Liver (tissue), 9 donors: ENCODE data around the gene NTNG2. TPM values are rescaled to one million over a fixed set of nuclear protein-coding genes. Genes with fewer than 3 reads are reported as not detected.

Experiments used
- DNase-seq: peaks from one replicate; pipeline ENCODE4 v3.0.0-alpha.2; 2017; ENCODE audit warnings: low spot score
- H3K27ac ChIP-seq, 2 donors: one replicate each; pipeline ENCODE4 v1.7.0; 2013; ENCODE audit warnings: inconsistent platforms in 2 of 2, low read length in 2 of 2, control low read depth in 1 of 2, low read depth in 1 of 2, mild to moderate bottlenecking in 1 of 2
- H3K27me3 ChIP-seq, 4 donors: one replicate each; pipeline versions ENCODE4 v1.6.1 to v1.7.0; 2013; ENCODE audit warnings: low read length in 3 of 4, inconsistent platforms in 1 of 4, mild to moderate bottlenecking in 1 of 4, moderate library complexity in 1 of 4; ENCODE audit not compliant: control insufficient read depth in 4 of 4, insufficient read depth in 4 of 4
- H3K36me3 ChIP-seq, 4 donors: one replicate each; pipeline versions ENCODE4 v1.6.1 to v1.7.0; 2013; ENCODE audit warnings: low read length in 3 of 4, mild to moderate bottlenecking in 3 of 4, low read depth in 1 of 4, moderate library complexity in 1 of 4; ENCODE audit not compliant: control insufficient read depth in 4 of 4, insufficient read depth in 3 of 4
- H3K4me1 ChIP-seq, 4 donors: one replicate each; pipeline versions ENCODE4 v1.6.1 to v1.7.0; 2013; ENCODE audit warnings: low read length in 3 of 4, mild to moderate bottlenecking in 3 of 4, moderate library complexity in 1 of 4; ENCODE audit not compliant: control insufficient read depth in 4 of 4, insufficient read depth in 4 of 4
- H3K4me3 ChIP-seq, 3 donors: one replicate each; pipeline versions ENCODE4 v1.6.1 to v1.7.0; 2013; ENCODE audit warnings: low read length in 3 of 3, control low read depth in 1 of 3, low read depth in 1 of 3, mild to moderate bottlenecking in 1 of 3
- H3K9ac ChIP-seq, 2 donors: one replicate each; pipeline ENCODE4 v1.7.0; 2013; ENCODE audit warnings: low read length in 2 of 2, mild to moderate bottlenecking in 2 of 2, moderate library complexity in 2 of 2, control low read depth in 1 of 2, low read depth in 1 of 2
- H3K9me3 ChIP-seq, 4 donors: one replicate each; pipeline versions ENCODE4 v1.6.1 to v1.7.0; 2013; ENCODE audit warnings: low read length in 3 of 4; ENCODE audit not compliant: control insufficient read depth in 4 of 4
- EGR1 ChIP-seq, 2 donors: IDR thresholded peaks; 2 replicates each; pipeline ENCODE4 v1.6.1; 2016 to 2018; ENCODE audit warnings: antibody characterized with exemption in 2 of 2, low read depth in 2 of 2
- FOXA1 ChIP-seq: IDR thresholded peaks from 2 replicates; pipeline ENCODE4 v1.6.1; 2016; ENCODE audit warnings: antibody characterized with exemption
- GABPA ChIP-seq, 2 donors: IDR thresholded peaks in 1 of 2; conservative IDR thresholded peaks in 1 of 2; 2 replicates each; pipeline ENCODE4 v1.6.1; 2016; ENCODE audit warnings: antibody characterized with exemption in 2 of 2, mild to moderate bottlenecking in 1 of 2, moderate library complexity in 1 of 2
- HNF4A ChIP-seq, 2 donors: conservative IDR thresholded peaks; 2 replicates each; pipeline ENCODE4 v1.6.1; 2016; ENCODE audit warnings: antibody characterized with exemption in 2 of 2, mild to moderate bottlenecking in 2 of 2
- HNF4G ChIP-seq: IDR thresholded peaks from 2 replicates; pipeline ENCODE4 v1.6.1; 2016; ENCODE audit warnings: antibody characterized with exemption
- JUND ChIP-seq, 2 donors: IDR thresholded peaks; 2 replicates each; pipeline ENCODE4 v1.6.1; 2016; ENCODE audit warnings: antibody characterized with exemption in 2 of 2
- NR2F2 ChIP-seq: IDR thresholded peaks from 2 replicates; pipeline ENCODE4 v1.6.1; 2016; ENCODE audit warnings: antibody characterized with exemption
- RAD21 ChIP-seq, 2 donors: IDR thresholded peaks; 2 replicates each; pipeline ENCODE4 v1.6.1; 2016; ENCODE audit warnings: antibody characterized with exemption in 2 of 2, mild to moderate bottlenecking in 2 of 2
- RXRA ChIP-seq, 2 donors: IDR thresholded peaks; 2 replicates each; pipeline ENCODE4 v1.6.1; 2017 to 2018; ENCODE audit warnings: antibody characterized with exemption in 2 of 2, mild to moderate bottlenecking in 1 of 2
- SP1 ChIP-seq: IDR thresholded peaks from 2 replicates; pipeline ENCODE4 v1.6.1; 2018; ENCODE audit warnings: antibody characterized with exemption, mild to moderate bottlenecking
- TAF1 ChIP-seq: conservative IDR thresholded peaks from 2 replicates; pipeline ENCODE4 v1.6.1; 2016; ENCODE audit warnings: antibody characterized with exemption, mild to moderate bottlenecking
- YY1 ChIP-seq: IDR thresholded peaks from 2 replicates; pipeline ENCODE4 v1.6.1; 2016; ENCODE audit warnings: antibody characterized with exemption, mild to moderate bottlenecking
- WGBS: extraction: QIAGEN DNeasy Blood & Tissue Kit; methylation state at CpG from one replicate; pipeline ENCODE4 v1.1.7; 2013; 5-methylcytosine and 5-hydroxymethylcytosine counted together
- polyA plus RNA-seq, 2 donors: library from polyadenylated mRNA; stranded (reverse) in 1 of 2; unstranded in 1 of 2; fragments of 200-250 nt in 1 of 2; fragments of >200 nt in 1 of 2; fragmentation: Nextera tagmentation in 1 of 2; extraction: Ambion mirVana in 1 of 2; gene quantifications; one replicate each; pipeline versions ENCODE4 v1.2.1 to v1.2.3, GENCODE V29; 2013 to 2015
- total RNA-seq, 2 donors: library from RNA; depleted of rRNA; stranded (reverse); fragments of >200 nt; gene quantifications; one replicate each; pipeline ENCODE4 v1.2.3, GENCODE V29; 2014
- TF ChIP-seq, protein P1 (sequence below): IDR thresholded peaks from 2 replicates; pipeline ENCODE4 v1.6.1; 2016; ENCODE audit warnings: antibody characterized with exemption
- TF ChIP-seq, protein P2 (sequence below): IDR thresholded peaks from 2 replicates; pipeline ENCODE4 v1.6.1; 2016; ENCODE audit warnings: antibody characterized with exemption
- TF ChIP-seq, protein P3 (sequence below): IDR thresholded peaks from 2 replicates; pipeline ENCODE4 v1.6.1; 2016; ENCODE audit warnings: antibody characterized with exemption
- TF ChIP-seq, protein P4 (sequence below): IDR thresholded peaks from 2 replicates; pipeline ENCODE4 v1.6.1; 2016; ENCODE audit warnings: antibody characterized with exemption, mild to moderate bottlenecking
- donor health status: healthy.
- donor health status: healthy.
- donor health status: healthy.
- donor health status: healthy.
- donor health status: healthy.

Gene NTNG2
- total and polyA plus RNA-seq, 4 donors: 0.12 to 0.42 (median 0.28) TPM; not detected in 1

DNA sequence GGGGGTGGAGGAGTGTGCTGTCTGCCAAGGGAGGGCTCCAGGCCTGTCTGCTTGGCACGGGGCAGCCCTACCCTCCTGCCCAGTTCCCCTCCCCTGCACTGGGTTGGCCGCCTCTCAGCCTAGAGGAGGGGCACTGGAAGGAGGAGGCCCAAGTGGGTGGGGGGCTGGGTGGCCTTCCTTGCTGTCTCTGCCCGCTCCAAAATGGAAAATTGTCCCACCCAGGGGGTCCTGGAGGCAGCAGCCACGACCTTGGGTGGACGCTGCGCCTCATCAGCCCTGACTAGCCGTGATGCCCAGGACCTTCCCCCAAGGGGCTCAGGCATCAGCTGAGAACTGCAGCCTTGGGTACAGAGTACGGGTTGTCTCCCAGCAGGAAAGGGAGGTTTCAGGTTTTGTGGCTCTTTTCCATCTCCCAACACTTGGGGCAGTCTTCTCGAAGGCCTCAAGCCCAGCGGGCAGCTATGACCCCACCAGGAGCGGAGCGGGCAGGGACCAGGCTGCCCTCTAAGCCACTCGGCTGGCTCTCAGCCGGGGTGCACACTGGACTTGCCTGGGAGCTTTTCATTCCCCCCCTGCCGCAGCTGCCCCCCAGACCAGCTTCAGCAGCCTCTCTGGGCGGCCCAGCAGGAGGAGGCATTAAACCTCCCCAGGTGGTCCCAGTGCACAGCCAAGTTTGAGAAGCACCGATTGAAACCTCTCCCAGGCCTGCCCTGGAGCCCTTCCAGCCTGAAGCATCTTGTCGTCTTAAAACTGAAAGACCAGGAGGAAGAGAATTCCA, 20.6 kb downstream of the NTNG2 start:
- H3K4me1 ChIP-seq: no peaks in the 10 kb centered on the region
- no peak overlapping the region for H3K27ac ChIP-seq
- H3K4me3 ChIP-seq: no peak overlapping the region
- no peak overlapping the region for H3K9ac ChIP-seq
- TF ChIP-seq FOXA1 (no peak), RAD21 (IDR thresholded peaks at IDR 0.05) (no peak), TAF1 (no peak), JUND (IDR thresholded peaks at IDR 0.05) (no peak), HNF4A (conservative IDR thresholded peaks at IDR 0.05) (no peak)
- TF ChIP-seq, protein P1, sequence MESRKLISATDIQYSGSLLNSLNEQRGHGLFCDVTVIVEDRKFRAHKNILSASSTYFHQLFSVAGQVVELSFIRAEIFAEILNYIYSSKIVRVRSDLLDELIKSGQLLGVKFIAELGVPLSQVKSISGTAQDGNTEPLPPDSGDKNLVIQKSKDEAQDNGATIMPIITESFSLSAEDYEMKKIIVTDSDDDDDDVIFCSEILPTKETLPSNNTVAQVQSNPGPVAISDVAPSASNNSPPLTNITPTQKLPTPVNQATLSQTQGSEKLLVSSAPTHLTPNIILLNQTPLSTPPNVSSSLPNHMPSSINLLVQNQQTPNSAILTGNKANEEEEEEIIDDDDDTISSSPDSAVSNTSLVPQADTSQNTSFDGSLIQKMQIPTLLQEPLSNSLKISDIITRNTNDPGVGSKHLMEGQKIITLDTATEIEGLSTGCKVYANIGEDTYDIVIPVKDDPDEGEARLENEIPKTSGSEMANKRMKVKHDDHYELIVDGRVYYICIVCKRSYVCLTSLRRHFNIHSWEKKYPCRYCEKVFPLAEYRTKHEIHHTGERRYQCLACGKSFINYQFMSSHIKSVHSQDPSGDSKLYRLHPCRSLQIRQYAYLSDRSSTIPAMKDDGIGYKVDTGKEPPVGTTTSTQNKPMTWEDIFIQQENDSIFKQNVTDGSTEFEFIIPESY: no peak
- WGBS: 41% methylated on average over 18 of the region's 18 CpGs
- H3K27me3 ChIP-seq: peaks cover 0 to 5% (median 3%) of the 10 kb centered on the region in 4 donors
- no peaks in the 10 kb centered on the region for H3K9me3 ChIP-seq
- H3K36me3 ChIP-seq: no peaks in the 10 kb centered on the region
- no peak for DNase-seq

DNA sequence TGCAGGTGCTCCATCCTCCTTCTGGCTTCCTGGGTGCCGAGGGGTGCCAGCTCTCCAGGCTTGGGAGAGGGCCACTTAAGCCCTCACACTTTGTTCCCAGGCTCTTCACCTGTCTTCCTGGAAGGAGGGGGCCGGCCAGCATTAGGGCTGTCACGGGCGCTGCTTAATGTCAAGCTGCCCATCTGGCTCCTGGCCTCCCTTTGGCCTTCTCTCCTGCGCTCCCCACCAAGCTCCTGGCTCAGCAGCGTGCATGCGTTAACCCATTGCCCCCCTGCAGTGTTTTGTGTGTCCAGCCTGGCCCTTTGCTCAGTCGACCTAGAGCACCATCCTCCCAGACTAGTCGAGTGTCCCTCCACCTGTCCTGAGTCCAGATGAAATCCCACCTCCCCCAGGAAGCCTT, 21.3 kb downstream of the NTNG2 start:
- Histone ChIP-seq H3K4me3 (no peak overlapping the region), H3K9me3 (no peaks in the 10 kb centered on the region), H3K27ac (no peak overlapping the region), H3K36me3 (no peaks in the 10 kb centered on the region), H3K9ac (no peak overlapping the region), H3K27me3 (peaks cover 2 to 5% (median 4%) of the 10 kb centered on the region in 4 donors), H3K4me1 (no peaks in the 10 kb centered on the region)
- TF ChIP-seq NR2F2: no peak
- TF ChIP-seq RXRA (IDR thresholded peaks at IDR 0.05): no peak
- TF ChIP-seq EGR1 (IDR thresholded peaks at IDR 0.05; ENCODE audit: low read depth in 2 of 2): no peak
- TF ChIP-seq HNF4A (conservative IDR thresholded peaks at IDR 0.05): no peak
- TF ChIP-seq HNF4G: no peak
- no peak for TF ChIP-seq JUND (IDR thresholded peaks at IDR 0.05)
- no peak for TF ChIP-seq FOXA1
- no peak for TF ChIP-seq YY1
- TF ChIP-seq RAD21 (IDR thresholded peaks at IDR 0.05): no peak
- TF ChIP-seq, protein P2, sequence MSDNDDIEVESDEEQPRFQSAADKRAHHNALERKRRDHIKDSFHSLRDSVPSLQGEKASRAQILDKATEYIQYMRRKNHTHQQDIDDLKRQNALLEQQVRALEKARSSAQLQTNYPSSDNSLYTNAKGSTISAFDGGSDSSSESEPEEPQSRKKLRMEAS: no peak
- TF ChIP-seq, protein P3, sequence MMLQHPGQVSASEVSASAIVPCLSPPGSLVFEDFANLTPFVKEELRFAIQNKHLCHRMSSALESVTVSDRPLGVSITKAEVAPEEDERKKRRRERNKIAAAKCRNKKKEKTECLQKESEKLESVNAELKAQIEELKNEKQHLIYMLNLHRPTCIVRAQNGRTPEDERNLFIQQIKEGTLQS: no peak
- TF ChIP-seq GABPA (IDR thresholded peaks at IDR 0.05 in 1 of 2, conservative IDR thresholded peaks at IDR 0.05 in 1 of 2): no peak
- TF ChIP-seq SP1: no peak
- no peak for DNase-seq
- WGBS: 47% methylated on average over 9 of the region's 9 CpGs

DNA sequence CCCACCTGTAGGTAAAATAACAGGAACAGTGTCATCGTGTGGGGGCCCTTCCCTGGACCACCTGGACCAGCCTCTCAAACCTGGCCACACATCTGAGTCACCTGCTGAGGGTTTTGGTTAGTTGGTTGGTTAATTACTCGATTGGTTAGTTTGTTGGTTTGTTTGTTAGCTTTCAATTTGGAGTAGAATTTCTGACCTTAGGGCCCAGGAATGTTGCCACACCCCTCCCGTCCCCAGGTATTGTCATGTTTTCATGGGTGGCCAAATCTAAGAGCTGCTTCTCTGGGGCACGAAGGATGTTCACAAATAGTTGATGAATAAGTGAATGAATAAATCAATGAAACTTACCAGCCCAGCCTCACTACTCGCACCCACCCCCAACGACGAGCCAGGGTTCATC, 21.9 kb downstream of the NTNG2 start:
- no peak for DNase-seq
- Histone ChIP-seq H3K9me3 (no peaks in the 10 kb centered on the region), H3K27ac (no peak overlapping the region), H3K27me3 (peaks cover 2 to 7% (median 5%) of the 10 kb centered on the region in 4 donors), H3K36me3 (no peaks in the 10 kb centered on the region), H3K4me3 (no peak overlapping the region), H3K4me1 (no peaks in the 10 kb centered on the region), H3K9ac (no peak overlapping the region)
- 35% methylated on average over 7 of the region's 7 CpGs for WGBS
- TF ChIP-seq, protein P2: no peak
- TF ChIP-seq TAF1 (no peak), EGR1 (IDR thresholded peaks at IDR 0.05; ENCODE audit: low read depth in 2 of 2) (no peak), HNF4A (conservative IDR thresholded peaks at IDR 0.05) (no peak), RAD21 (IDR thresholded peaks at IDR 0.05) (no peak), HNF4G (no peak), FOXA1 (no peak)
- TF ChIP-seq, protein P1: no peak
- TF ChIP-seq, protein P3: no peak
- TF ChIP-seq, protein P4, sequence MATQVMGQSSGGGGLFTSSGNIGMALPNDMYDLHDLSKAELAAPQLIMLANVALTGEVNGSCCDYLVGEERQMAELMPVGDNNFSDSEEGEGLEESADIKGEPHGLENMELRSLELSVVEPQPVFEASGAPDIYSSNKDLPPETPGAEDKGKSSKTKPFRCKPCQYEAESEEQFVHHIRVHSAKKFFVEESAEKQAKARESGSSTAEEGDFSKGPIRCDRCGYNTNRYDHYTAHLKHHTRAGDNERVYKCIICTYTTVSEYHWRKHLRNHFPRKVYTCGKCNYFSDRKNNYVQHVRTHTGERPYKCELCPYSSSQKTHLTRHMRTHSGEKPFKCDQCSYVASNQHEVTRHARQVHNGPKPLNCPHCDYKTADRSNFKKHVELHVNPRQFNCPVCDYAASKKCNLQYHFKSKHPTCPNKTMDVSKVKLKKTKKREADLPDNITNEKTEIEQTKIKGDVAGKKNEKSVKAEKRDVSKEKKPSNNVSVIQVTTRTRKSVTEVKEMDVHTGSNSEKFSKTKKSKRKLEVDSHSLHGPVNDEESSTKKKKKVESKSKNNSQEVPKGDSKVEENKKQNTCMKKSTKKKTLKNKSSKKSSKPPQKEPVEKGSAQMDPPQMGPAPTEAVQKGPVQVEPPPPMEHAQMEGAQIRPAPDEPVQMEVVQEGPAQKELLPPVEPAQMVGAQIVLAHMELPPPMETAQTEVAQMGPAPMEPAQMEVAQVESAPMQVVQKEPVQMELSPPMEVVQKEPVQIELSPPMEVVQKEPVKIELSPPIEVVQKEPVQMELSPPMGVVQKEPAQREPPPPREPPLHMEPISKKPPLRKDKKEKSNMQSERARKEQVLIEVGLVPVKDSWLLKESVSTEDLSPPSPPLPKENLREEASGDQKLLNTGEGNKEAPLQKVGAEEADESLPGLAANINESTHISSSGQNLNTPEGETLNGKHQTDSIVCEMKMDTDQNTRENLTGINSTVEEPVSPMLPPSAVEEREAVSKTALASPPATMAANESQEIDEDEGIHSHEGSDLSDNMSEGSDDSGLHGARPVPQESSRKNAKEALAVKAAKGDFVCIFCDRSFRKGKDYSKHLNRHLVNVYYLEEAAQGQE: no peak
